ENCODE data around the gene OR2AE1. TPM values are rescaled to one million over a fixed set of nuclear protein-coding genes. Genes with fewer than 3 reads are reported as not detected.
A peak's percentile ranks its signal among the peaks of the same experiment; 100 is the strongest.

The OR2AE1 gene
- total and polyA plus RNA-seq, 9 donors: 0.57 TPM; not detected in 8

GRCh38 chr7:99919814-99920112 lies 42.9 kb upstream of the OR2AE1 start:
- no peaks in the 10 kb centered on the region for H3K9me3 ChIP-seq
- no peaks in the 10 kb centered on the region for H3K36me3 ChIP-seq
- peaks cover 9% of the 10 kb centered on the region for H3K4me1 ChIP-seq (ENCODE audit: insufficient read depth)
- DNase-seq: no peak
- H3K27ac ChIP-seq: peak overlapping the region; percentile 78 to 80
- intact Hi-C loops (cut with DNase I): no loop called here
- 17 to 24% (median 21%) methylated on average over 4 of the region's 4 CpGs for WGBS, 3 donors
- H3K4me3 ChIP-seq: peak overlapping the region; percentile 95
- no peaks in the 10 kb centered on the region for H3K27me3 ChIP-seq
- TF ChIP-seq CTCF (IDR thresholded peaks at IDR 0.05) (no peak), EP300 (IDR thresholded peaks at IDR 0.05) (no peak), POLR2A (IDR thresholded peaks at IDR 0.05) (no peak)

- Histone ChIP-seq H3K36me3 (no peaks in the 10 kb centered on the region), H3K27ac (peak within 1 kb of the TSS; percentile 78 to 80), H3K4me1 (ENCODE audit: insufficient read depth) (peaks cover 9% of the 10 kb centered on the region), H3K9me3 (no peaks in the 10 kb centered on the region), H3K4me3 (peak within 1 kb of the TSS; percentile 95), H3K27me3 (no peaks in the 10 kb centered on the region)
- peak; percentile 87 to 93 (median 90) for DNase-seq
- intact Hi-C loops (cut with DNase I): no loop called here
- TF ChIP-seq CTCF (IDR thresholded peaks at IDR 0.05) (peak in 2 of 3 donors; percentile 13 to 31), POLR2A (IDR thresholded peaks at IDR 0.05) (peak; percentile 77), EP300 (IDR thresholded peaks at IDR 0.05) (no peak)
- 0 to 1% (median 1%) methylated on average over 54 to 81 of the region's 81 CpGs for WGBS, 3 donors
These were observed 42.4 kb upstream of the OR2AE1 start, which contains the start of gene TRIM4 for GRCh38 chr7:99918959-99919813. TSS of gene TRIM4 (minus strand) at chr7:99919530. CDS start at chr7:99919401, 129 bp downstream.

GRCh38 chr7:99910976-99911375 lies 34.1 kb upstream of the OR2AE1 start:
- no peak for DNase-seq
- Histone ChIP-seq H3K4me3 (no peak overlapping the region), H3K27me3 (no peaks in the 10 kb centered on the region), H3K27ac (no peak overlapping the region), H3K4me1 (ENCODE audit: insufficient read depth) (no peaks in the 10 kb centered on the region), H3K36me3 (no peaks in the 10 kb centered on the region), H3K9me3 (no peaks in the 10 kb centered on the region)
- no peak for TF ChIP-seq CTCF (IDR thresholded peaks at IDR 0.05)
- intact Hi-C loops (cut with DNase I): no loop called here
- WGBS, 3 donors: 93 to 98% (median 95%) methylated on average over 2 of the region's 2 CpGs

- H3K27me3 ChIP-seq: no peaks in the 10 kb centered on the region
- no peaks in the 10 kb centered on the region for H3K36me3 ChIP-seq
- H3K9me3 ChIP-seq: no peaks in the 10 kb centered on the region
- no peaks in the 10 kb centered on the region for H3K4me1 ChIP-seq (ENCODE audit: insufficient read depth)
- intact Hi-C loops (cut with DNase I): loop anchor here in 1 of 4 donors (10.0 kb wide), 1 partner anchor 277 kb away; no protein-coding TSS in a partner anchor
- no peak overlapping the region for H3K27ac ChIP-seq
- WGBS, 3 donors: 92 to 97% (median 95%) methylated on average over 10 of the region's 10 CpGs
- no peak overlapping the region for H3K4me3 ChIP-seq
- DNase-seq: no peak
- no peak for TF ChIP-seq EP300 (IDR thresholded peaks at IDR 0.05)
- TF ChIP-seq CTCF (IDR thresholded peaks at IDR 0.05): no peak
- TF ChIP-seq POLR2A (IDR thresholded peaks at IDR 0.05): no peak
These were observed 24.7 kb upstream of the OR2AE1 start for GRCh38 chr7:99901581-99901980.

Measured in ovary (tissue), 9 donors.